Suppressor macrophage (primary cell): ENCODE measurements around the gene MOSPD3.

Experiments
- DNase-seq, 4 experiments: peaks; one replicate each; pipeline ENCODE4 v3.0.0-alpha.2; 2020 to 2022

MOSPD3 gene

DNA sequence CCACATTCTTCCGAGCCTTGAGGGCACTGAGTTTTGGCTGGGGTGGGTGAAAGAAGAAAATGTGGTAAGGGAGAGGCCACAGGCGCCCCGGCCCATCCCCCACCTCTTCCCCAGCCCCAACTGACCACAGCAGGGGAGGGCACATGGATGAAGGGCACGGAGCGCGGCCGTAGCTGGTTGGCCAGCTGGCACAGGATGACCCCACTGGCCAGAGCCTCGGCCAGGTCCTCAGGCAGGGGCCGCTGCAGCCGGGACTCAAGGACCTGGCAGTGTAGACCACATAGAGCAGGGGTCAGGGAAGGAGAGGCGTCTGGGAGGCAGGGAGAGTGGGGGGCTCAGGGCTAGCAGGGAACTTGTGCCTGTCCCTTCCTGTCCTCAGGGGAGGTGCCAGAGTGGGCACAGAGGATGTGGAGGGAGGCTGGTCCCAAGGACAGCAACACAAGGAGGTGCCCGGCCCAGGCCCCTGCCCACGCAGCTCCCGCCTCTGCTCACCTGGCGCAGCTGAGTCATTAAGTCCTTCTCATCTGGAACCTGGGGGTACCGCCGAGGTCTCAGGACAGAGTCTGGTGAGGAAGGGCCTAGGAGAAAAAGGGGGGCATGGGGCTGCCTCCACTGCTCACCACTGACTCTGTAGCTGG lies 36.5 kb upstream of the MOSPD3 start:
- no peak for DNase-seq

DNA sequence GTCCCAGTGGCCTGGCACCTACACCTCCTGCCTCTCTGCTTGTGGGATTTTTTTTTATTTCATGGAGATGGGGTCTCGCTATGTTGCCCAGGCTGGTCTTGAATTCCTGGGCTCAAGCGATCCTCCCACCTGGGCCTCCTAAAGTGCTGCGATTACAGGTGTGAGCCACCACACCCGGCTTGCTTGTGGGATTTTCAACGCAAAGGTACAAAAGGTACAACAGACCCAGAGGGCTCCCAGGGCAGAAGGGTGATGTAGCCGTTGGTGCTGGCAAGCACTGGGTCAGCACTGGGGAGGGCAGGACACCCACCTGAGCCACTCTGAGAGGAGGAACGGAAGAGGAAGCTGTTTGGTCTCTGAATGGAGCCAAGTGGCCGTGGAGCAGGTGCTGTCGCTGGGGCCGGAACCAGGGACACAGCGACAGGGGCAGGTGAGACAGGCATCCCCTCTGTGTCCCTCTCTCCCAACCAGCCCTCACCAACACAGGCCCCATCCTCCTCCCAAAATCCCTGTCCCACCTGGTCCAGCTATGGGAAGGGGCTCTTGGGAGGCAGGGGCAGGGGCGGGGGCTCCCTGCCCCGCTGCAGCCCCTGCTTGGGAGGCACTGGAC lies 35.9 kb upstream of the MOSPD3 start:
- no peak for DNase-seq

DNA sequence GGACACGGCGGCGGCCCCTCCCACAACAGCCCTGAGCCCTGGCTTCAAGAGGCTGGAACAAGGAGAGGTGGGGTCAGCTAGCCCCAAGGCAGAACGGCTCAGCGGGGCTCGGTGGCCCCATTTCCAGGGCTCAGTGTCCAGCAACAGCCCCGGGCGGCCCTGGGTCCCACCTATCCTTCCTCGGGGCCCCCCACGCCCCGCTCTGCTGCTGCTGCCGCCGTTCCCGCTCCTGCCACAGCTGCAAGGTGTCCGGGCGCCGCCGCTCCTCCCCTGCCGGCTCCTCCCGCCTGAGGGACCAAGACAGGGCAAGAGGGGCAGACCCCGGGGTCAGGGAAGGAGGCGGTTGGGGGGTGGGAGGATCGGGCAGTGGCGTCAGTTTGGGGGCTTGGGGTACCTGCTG lies 35.2 kb upstream of the MOSPD3 start:
- DNase-seq, result no peak

DNA sequence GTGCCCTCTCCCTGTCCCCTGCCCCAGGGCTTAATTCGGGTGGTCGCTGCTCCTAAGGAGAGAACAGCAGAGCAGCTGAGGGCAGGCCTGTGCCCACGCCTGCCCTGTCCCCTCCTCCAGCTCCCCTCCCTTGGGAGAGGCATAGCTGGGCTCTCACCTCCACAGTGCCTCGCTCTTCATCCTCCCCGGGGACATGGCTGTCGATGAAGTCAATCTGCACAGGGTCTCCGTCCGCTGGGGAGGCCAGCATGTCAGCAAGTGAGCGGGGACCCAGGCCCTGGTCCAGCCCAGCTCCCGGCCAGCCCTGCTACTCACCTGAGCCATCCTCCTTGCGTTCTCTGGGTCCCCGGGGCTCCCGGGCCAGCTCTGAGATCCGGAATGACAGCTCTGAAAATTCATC lies 34.8 kb upstream of the MOSPD3 start:
- DNase-seq, result no peak

DNA sequence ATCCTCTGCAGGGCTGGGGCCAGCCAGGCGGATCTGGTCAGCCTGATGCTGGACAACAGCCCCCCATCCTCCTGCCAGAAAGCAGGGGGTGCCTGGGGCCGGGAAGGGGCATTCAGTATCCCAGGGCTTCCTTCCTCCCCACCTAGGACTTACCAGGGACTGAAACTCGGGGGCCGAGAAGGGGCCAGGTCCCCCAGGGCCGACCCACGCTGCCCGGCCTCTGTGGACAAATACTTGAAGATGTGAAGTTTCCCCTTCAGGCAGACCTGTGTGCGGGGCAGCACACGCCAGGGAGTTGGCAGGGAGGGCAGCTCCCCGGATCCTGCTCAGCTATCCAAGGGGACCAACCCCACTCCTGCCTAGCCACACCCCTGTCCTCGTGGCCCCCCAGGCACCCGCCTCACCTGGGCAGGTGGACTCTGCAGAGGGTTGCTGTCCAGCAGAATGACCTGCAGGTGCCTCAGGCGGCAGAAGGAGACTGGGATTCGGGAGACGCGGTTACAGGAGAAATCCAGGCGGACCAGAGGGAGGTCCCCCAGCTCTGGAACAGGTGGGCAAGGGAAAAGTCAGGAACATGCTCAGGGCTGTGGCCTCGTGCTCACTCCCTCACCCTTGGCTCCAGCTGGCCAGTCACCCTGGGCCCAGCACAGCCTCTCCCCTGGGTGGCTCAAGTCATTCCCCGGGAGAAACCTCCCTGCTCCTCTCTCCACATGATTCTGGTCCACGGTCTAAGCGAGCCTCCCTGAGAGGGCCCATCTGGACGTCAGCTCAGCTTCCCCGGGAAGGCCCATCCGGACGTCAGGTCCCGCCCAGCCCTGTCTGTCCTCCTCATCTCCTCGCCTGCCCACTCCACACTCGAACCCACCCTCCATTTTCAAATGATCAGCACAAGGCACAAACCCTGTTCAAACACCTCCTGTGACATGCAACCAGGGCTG lies 33.8 kb upstream of the MOSPD3 start:
- DNase-seq, result no peak

DNA sequence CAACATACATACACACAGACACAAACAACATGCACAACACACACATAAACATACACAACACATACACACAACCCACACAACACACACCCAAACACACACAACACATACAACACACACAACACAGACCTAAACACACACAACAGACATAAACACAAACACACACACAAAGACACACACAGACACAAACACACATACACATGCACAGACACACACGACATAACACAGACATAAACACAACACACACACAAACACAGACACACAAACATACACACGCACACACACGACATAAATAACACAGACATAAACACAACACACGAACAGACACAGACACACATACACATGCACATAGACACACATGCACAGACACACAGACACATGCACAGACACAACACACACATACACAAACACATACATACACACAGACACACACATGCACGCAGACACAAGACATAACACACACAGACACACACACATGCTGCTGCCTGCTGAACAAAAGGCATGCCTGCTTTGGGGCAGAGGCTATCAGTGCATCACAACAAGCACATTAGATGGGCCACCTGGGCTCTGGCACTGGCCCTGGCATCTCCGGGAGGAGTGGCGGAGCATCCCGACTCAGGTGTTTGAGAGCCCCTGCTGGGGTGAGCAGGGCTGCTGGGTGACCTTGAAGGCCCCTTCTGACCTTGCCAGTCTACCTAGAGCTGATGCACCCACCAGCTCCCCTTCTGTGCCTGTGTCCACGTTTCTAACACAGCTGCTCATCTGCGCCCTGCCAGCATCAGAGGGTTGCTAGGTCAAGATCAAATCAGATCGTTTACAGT lies 31.7 kb upstream of the MOSPD3 start:
- no peak for DNase-seq

DNA sequence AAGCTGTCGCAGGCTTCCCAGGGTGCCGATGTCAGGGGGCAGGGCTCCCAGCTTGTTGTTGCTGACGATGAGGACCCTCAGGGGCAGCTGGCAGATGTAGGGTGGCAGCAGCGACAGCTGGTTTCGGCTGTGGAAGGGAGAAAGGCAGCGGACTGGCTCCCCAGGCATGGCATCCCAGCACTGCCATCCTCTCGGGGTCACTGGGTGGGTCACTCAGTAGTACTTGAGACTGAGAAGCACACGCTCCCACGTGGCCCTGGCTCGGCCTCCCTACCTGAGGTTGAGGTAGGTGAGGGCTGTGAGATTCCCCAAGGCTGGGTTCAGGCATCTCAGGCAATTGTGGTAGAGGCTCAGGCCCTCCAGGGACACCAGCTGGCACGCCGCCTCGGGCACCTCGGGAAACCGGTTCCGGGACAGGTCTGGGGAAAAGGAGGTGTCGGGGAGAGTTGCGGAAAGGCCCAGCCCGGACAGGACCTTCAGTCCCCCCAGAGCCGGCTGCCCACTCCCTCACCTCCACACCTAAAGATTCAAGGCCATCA lies 30.2 kb upstream of the MOSPD3 start:
- no peak for DNase-seq

DNA sequence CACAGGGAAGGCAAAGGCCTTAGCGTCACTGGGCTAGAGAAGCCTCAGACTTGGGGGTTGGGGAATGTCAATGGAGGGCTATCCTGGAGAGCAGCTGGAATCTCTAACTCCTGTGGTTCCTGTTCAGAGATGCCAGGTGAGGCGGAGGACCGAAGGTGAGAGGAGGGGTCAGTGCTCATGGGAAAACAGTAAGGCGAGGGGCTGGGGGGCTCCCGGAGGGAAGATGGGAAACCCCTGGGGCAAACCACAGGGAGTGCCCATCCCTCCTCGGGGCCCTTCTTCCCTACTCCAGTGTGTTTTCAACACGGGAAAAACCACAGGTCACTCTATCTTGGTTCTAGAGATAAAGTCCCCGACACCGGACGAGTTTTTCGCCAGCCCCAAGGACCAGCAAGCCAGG lies 29.7 kb upstream of the MOSPD3 start:
- no peak for DNase-seq

DNA sequence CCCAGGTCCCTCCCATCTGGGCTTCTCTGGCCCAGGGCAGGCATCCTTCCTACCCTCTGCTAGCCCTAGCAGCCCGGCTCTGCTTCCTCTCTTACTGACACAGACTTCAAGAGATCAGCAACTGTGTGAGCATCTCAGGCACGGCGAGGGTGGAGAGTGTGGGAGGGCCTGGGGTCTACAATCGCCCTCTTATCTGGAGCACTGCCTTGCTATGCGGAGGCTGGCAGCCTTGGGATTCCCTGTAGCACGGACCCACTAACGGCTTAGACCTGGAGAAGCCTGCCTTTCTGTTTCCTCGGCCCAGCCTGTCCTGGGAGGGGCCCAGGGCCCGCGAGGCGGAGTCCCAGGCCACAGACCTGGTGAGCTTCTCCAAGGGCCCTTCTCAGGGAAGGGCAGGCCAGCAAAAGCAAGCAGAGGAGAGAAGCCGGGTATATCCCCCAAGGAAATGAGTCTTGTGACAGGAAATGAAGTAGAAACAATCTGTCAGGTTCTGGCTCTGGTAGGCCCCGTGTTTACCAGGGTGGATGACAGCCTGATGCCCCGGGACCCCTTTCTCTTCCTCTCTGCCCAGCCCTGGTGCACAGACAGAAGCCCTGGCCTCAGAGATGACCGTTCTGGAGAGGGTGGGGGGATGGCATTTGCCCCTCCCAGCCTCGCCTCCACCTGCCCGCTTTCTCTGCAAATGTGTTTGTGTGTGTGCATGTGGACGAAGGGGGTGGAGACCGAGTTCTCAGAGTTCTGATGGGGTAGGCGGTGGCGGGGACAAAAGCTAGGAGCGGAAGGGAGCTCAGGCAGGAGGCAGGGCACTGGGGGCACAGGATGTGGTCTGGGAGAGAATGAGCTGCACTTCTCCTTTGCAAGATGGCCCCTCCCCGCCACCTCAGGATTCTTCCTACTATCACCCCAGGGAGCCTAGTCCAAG lies 28.9 kb upstream of the MOSPD3 start:
- peak; percentile 87 to 93 (median 92) for DNase-seq

DNA sequence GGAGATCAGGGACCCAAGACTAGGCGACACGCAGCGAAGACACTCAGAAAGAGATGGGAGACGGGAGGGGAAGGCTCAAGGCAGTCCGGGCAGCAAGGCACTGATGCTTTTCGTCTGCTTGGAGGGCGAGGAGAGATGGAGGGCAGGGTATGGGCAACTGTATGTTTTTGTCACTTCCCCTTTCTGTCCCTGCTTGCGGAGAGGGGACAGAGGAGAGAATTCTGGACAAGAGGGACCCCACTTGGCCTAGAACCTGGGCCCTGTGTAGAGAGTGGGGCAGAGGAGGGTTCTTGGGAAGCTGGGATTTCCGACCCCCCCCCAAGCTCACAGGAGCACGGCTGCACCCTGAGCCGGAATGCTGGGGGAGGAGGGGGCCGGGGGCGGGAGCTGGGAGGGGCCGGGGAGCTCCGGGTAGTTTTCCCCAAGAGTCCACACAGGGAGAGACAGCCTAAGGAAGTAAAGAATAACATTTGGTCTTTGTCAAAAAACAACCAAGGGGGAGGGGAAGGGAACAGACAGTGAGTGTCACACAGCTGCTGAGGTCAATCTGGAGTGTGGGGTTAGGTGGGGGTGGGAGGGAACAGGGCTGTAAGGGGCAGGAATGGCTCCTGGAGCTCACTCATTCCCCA lies 28.2 kb upstream of the MOSPD3 start:
- DNase-seq, result peak; percentile 64 to 85 (median 78)

DNA sequence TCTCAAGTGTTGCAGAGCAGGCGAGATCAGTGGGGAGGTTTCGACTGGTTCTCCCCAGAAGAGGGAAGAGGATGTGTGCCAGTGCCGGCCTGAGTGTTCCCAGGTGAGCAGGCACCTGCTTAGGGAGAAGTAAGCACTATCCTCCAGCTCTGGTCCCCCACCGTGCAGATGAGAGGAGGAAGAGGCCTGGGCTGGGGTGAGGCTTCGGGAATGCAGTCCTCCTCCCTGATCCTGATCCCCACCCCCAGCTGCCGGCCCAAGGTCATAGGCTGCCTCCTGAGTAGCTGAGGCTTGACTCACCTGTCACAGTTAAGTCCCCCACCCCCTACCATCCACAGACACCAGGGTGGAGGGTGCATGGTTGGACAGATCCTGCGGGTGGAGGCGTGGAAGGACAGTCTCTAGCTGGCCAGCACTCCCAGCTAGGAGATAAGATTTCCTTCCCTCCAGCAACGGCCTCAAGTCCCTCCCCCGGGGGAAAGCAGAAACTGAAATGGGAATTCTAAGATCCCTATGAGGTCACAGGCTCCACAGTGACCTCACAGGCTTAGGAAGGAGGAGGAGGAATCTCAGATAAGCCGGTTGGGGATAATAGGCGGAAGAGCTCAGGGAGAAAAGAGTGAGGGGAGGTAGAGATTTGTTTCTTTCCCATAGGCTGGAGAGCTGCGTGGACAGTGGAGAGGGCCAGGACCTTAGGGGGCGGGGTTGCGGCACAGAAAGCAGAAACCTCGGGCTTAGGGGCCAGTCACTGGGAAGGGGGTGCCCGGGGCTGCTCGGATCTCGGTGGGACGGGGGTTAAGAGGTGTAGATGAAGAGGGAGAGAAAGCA lies 27.4 kb upstream of the MOSPD3 start:
- DNase-seq, result peak; percentile 69 to 83 (median 77)

DNA sequence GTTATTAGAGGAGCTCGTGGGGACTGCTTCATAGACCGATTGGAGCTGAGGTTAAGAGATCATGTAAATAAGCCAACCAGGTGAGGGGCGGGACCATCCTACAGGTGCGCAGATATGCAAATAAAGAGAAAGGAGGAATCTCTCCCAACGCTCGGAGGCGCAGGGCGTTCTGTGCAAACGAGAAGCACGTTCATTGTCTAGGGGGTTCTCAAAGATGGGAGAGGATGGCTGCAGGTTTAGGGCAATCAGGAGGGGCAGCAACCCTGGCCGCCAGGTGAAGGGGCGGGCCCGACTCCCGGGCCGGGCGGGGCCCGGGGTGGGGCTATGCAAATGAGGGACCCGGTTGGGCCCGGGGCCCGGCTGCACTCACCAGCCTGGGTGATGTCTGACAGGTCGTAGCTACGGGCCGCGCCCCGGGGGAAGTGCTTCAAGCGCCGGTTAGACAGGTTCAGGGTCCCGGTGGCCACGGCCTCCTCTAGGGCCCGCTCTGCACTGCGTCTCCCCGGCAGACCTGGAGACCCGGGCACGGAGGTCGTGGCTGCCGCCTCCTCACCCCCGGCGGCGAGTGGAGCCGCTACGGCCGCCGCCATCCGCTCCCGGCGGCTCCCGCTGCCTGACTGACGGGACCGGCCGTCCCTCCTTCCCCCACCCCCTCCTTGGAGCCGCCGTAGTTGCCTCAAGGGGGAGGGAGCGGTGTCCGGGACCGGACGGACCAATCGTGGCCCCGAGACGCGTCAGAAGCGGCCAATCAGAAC lies 26.7 kb upstream of the MOSPD3 start, which contains the start of gene LRCH4:
TSS of gene LRCH4 (minus strand) at position 619 of the 755 bp plus-strand sequence. CDS start at position 590, 29 bp downstream.
- peak in 2 of 4 experiments; percentile 62 to 76 for DNase-seq

DNA sequence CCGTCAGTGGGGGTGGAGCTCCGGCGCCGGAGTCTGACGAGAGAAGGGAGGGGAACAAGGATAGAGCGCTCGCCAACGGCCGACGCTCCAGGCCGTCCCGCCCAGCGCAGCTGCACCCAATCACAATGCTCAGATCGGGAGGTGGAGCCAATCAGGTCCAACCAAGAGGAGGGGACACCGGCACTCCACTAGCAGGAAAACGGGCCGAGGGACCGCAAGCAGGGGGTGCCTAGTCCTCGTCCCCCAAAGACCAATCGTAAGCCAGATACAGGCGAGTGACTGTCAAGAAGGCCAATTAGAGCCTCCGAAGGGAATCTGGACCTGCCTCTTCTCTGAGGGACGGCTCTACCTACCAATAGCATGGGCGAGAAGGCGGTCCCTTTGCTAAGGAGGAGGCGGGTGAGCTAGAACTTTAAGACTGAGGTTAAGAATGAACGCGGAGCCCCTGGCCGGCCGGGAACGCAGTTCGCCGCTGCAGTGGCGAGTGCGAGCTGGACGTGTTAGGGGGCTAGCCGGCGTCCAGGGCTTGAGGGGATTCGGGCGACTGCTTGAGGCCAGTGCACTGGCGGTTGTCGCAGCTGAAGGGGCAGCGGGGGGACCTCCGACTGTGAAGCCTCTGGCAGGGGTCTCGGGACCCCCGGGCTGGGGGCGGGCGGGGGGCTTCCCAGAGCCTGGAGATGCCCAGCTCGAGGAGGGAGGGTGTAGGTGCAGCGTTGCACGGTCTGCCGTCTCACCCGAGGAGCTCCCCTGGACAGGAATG lies 25.9 kb upstream of the MOSPD3 start, which contains the start of gene FBXO24:
TSS of gene FBXO24 (plus strand) at position 63 of the 760 bp plus-strand sequence. CDS start at position 361, 298 bp downstream.
- DNase-seq, result peak; percentile 99 to 100 (median 100)

DNA sequence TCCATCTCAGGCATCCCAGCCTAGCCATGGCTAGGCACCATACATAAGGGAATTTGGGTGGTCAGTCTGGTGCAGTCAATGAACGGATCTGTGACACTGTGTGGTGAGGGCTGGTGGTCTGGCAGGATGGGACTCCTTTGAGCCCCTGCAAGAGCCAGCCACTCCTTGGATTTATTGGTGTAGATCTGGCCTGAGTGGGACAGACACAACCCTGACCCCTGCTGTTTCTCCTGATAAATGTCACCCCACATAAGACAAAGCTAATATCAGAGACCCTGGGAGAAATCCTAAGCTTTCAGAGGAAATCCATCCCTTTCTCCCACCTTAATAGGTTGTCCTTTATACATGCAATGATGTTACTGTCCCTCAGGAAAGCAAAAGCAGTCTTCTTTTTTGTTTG lies 23.9 kb upstream of the MOSPD3 start:
- DNase-seq, result peak; percentile 31 to 61 (median 52)

DNA sequence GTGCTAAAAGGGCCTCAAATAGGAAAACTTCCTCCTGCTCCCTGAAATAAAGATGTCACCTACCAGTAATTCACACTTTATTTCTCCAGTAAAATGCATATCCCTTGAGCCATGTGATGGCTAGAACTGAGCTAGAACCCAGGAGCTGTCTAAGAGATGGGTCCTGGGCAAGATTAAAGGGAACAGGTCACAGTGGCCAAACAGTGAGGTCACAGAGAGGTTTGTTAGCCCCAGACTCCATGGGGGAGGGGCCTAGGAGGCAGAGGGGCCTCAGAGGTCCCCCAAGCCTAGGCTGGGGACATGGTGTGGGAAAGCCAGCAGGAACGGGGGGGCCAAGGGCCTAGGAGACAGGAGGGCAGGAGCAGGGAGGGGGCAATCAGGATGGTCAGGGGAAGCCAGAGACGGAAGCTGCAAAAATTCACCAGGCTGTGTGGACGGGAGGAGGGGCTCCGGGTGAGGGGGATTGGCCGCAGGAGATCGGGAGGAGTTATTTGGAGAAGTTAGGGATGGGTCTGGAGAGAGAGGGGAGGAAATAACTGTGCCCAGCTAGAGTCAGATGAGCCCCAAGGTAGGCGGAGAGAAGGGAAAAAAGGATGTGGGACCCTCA lies 22.9 kb upstream of the MOSPD3 start:
- no peak for DNase-seq

DNA sequence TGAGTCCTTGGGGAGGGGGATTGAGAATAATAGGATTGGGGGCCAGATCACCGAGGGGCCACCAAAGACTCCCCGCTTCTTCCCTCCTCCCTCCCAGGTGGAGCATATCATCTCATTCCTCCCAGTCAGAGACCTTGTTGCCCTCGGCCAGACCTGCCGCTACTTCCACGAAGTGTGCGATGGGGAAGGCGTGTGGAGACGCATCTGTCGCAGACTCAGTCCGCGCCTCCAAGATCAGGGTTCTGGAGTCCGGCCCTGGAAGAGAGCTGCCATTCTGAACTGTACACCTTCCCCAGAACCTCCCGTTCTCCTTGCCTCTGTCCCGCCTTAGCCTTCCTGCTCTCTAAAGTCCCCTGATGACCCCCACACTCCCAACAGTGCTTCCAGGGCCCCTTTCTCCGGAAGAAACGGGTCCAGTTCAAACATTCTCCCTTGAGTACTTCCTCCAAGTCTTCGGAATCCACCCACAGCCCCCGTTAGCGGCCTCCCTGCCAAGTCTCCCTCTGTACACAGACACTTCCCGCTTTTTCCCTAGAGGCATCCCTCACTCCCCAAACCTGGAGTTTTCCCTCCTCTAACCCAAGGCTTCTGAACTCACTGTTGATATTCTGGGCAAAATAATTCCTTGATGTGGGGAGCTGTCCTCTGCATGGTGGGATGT lies 22.1 kb upstream of the MOSPD3 start:
- peak in 2 of 4 experiments; percentile 19 to 24 for DNase-seq

DNA sequence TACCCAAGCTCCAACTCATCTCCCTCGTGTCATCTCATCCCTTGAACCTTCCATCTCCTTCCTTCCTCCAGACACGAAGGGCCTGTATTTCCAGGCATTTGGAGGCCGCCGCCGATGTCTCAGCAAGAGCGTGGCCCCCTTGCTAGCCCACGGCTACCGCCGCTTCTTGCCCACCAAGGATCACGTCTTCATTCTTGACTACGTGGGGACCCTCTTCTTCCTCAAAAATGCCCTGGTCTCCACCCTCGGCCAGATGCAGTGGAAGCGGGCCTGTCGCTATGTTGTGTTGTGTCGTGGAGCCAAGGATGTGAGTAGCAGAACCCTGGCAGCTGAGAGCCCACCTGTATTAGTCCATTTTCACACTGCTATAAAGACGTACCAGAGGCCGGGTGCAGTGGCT lies 20.7 kb upstream of the MOSPD3 start:
- DNase-seq, result no peak
